Measurements from ENCODE around the gene CACNG1. TPM values are rescaled to one million over a fixed set of nuclear protein-coding genes. Genes with fewer than 3 reads are reported as not detected.

Gene CACNG1
- total RNA-seq (2014; rRNA removed; shearing (Covaris generic)): not detected in 2 replicates

- no peak for DNase-seq (ENCODE audit: low spot score)
These were observed at the start of gene CACNG1 for GRCh38 chr17:67044016-67044772. CACNG1 (plus strand) TSS chr17:67044554; CDS start chr17:67044661, 107 bp downstream.

GRCh38 chr17:66994930-66995535 lies 49.3 kb upstream of the CACNG1 start:
- DNase-seq (ENCODE audit: low spot score): no peak

GRCh38 chr17:66995944-66996343 lies 48.4 kb upstream of the CACNG1 start:
- DNase-seq (ENCODE audit: low spot score): no peak

GRCh38 chr17:66996926-66997325 lies 47.4 kb upstream of the CACNG1 start:
- DNase-seq (ENCODE audit: low spot score): no peak

GRCh38 chr17:67003231-67003630 lies 41.1 kb upstream of the CACNG1 start:
- no peak for DNase-seq (ENCODE audit: low spot score)

GRCh38 chr17:67004181-67004580 lies 40.2 kb upstream of the CACNG1 start:
- DNase-seq (ENCODE audit: low spot score): no peak

GRCh38 chr17:67007266-67007665 lies 37.1 kb upstream of the CACNG1 start:
- DNase-seq (ENCODE audit: low spot score): no peak

GRCh38 chr17:67008101-67008500 lies 36.3 kb upstream of the CACNG1 start:
- no peak for DNase-seq (ENCODE audit: low spot score)

- DNase-seq (ENCODE audit: low spot score): no peak
These were observed 32.7 kb upstream of the CACNG1 start for GRCh38 chr17:67011527-67012175.

GRCh38 chr17:67013891-67014290 lies 30.5 kb upstream of the CACNG1 start:
- no peak for DNase-seq (ENCODE audit: low spot score)

GRCh38 chr17:67015001-67015400 lies 29.4 kb upstream of the CACNG1 start:
- no peak for DNase-seq (ENCODE audit: low spot score)

GRCh38 chr17:67016039-67016762 lies 28.2 kb upstream of the CACNG1 start:
- no peak for DNase-seq (ENCODE audit: low spot score)

- DNase-seq (ENCODE audit: low spot score): no peak
These were observed 26.4 kb upstream of the CACNG1 start for GRCh38 chr17:67017910-67018309.

GRCh38 chr17:67018471-67019434 lies 25.6 kb upstream of the CACNG1 start:
- DNase-seq (ENCODE audit: low spot score): no peak

- DNase-seq (ENCODE audit: low spot score): no peak
These were observed 24.5 kb upstream of the CACNG1 start for GRCh38 chr17:67019809-67020208.

- DNase-seq (ENCODE audit: low spot score): no peak
These were observed 24.0 kb upstream of the CACNG1 start for GRCh38 chr17:67020293-67020766.

GRCh38 chr17:67021196-67021595 lies 23.2 kb upstream of the CACNG1 start:
- no peak for DNase-seq (ENCODE audit: low spot score)

GRCh38 chr17:67021743-67022450 lies 22.5 kb upstream of the CACNG1 start:
- DNase-seq (ENCODE audit: low spot score): no peak

GRCh38 chr17:67022451-67022810 lies 21.9 kb upstream of the CACNG1 start:
- DNase-seq (ENCODE audit: low spot score): no peak

- no peak for DNase-seq (ENCODE audit: low spot score)
These were observed 19.6 kb upstream of the CACNG1 start for GRCh38 chr17:67024736-67025135.

All from H4 (cell line).